Parietal lobe (tissue), 2 donors: ENCODE measurements around the gene SIAH3. TPM values are rescaled to one million over a fixed set of nuclear protein-coding genes. Genes with fewer than 3 reads are reported as not detected.

Experiments used
- small RNA-seq: library from RNA; depleted of rRNA; stranded (forward); fragments of <200 nt; gene quantifications from one replicate; pipeline ENCODE3, GENCODE V24; 2014; ENCODE audit warnings: low replicate concordance
- total RNA-seq: library from RNA; depleted of rRNA; stranded (reverse); fragments of >200 nt; gene quantifications from one replicate; pipeline ENCODE4 v1.2.3, GENCODE V29; 2014

The SIAH3 gene
- 11.9 TPM for total RNA-seq

GRCh38 chr13:45851171-45851921, at the start of gene SIAH3:
Gene SIAH3, minus strand, starts transcription at chr13:45851753. Its CDS starts 124 bp downstream, at chr13:45851629.

Small RNA genes within 50 kb of the gene (small RNA-seq; reads per million reads assigned to genes)
- gene RF00017 = not detected

Other genes with a start within 250 kb of the SIAH3 start
- not detected for gene ERICH6B, start 236.0 kb downstream of the SIAH3 start, total RNA-seq
- gene CBY2, start 149.4 kb downstream of the SIAH3 start, total RNA-seq = not detected
- 71.4 TPM for gene ZC3H13, start 201.0 kb upstream of the SIAH3 start, total RNA-seq